ENCODE measurements around the gene NRXN3.
A peak's percentile ranks its signal among the peaks of the same experiment; 100 is the strongest.

NRXN3 gene

GRCh38 chr14:79278798-79279644 lies 1108.8 kb downstream of the NRXN3 start (continued):
- TF ChIP-seq GLIS2 (tag by site-specific recombination; IDR thresholded peaks at IDR 0.05) (peak; percentile 81), HOXC10 (CRISPR knock-in tag; IDR thresholded peaks at IDR 0.05) (no peak), ZNF549 (tag by site-specific recombination; IDR thresholded peaks at IDR 0.05) (0 out of 2 replicates have a peak, but pooled peaks have one; percentile 12), ZFP3 (tag by site-specific recombination; IDR thresholded peaks at IDR 0.05; ENCODE audit: low read depth) (peak; percentile 99), ZBTB17 (tag by site-specific recombination; IDR thresholded peaks at IDR 0.05) (peak; percentile 53), ZNF776 (tag by site-specific recombination; IDR thresholded peaks at IDR 0.05; ENCODE audit: borderline replicate concordance) (no peak), SCRT2 (tag by site-specific recombination; IDR thresholded peaks at IDR 0.05) (peak; percentile 47; the same call in 1 of the 2 replicates), REPIN1 (tag by site-specific recombination; IDR thresholded peaks at IDR 0.05; ENCODE audit: low read depth) (no peak), ZSCAN30 (tag by site-specific recombination; IDR thresholded peaks at IDR 0.05) (peak; percentile 41; the same call in 1 of the 2 replicates), MEIS1 (CRISPR knock-in tag; IDR thresholded peaks at IDR 0.05; ENCODE audit: borderline replicate concordance) (no peak), ZNF555 (tag by site-specific recombination; conservative IDR thresholded peaks at IDR 0.05) (no peak), ZNF292 (tag by site-specific recombination; IDR thresholded peaks at IDR 0.05; ENCODE audit: borderline replicate concordance, low read depth) (no peak), ZNF324 (tag by site-specific recombination; IDR thresholded peaks at IDR 0.05) (no peak), EGR2 (tag by site-specific recombination; IDR thresholded peaks at IDR 0.05; ENCODE audit: low read depth) (peak; percentile 76), PRDM4 (tag by site-specific recombination; IDR thresholded peaks at IDR 0.05) (no peak)

- ChIA-PET CTCF (interaction anchor here (0.6 kb wide), 2 partner anchors 8 to 1884 kb away, joined by 3 to 4 read pairs; no protein-coding TSS in a partner anchor), POLR2A (interaction anchor here (0.6 kb wide), 1 partner anchor 21 kb away, joined by 3 read pairs; no protein-coding TSS in a partner anchor)
- Histone ChIP-seq H3K4me3 (ENCODE audit: low read depth, low read length) (peak overlapping the region; percentile 61), H3K9me3 (ENCODE audit: control insufficient read depth, insufficient read depth, low read depth, low read length) (no peaks in the 10 kb centered on the region), H3K4me1 (ENCODE audit: control insufficient read depth, insufficient read depth, low read length) (peaks cover 26% of the 10 kb centered on the region), H3K36me3 (ENCODE audit: control insufficient read depth in 2 of 2, insufficient read depth in 1 of 2, low read length in 2 of 2) (no peaks in the 10 kb centered on the region), H3K27ac (ENCODE audit: extremely low read depth, low read depth, low read length) (peak overlapping the region; percentile 73)
- TF ChIP-seq ZNF513 (tag by site-specific recombination; IDR thresholded peaks at IDR 0.05) = peak; percentile 52; the same call in 1 of the 2 replicates
- TF ChIP-seq ZNF341 (tag by site-specific recombination; IDR thresholded peaks at IDR 0.05; ENCODE audit: low read depth) = peak; percentile 81
- 0 out of 2 replicates have a peak, but pooled peaks have one; percentile 35 for TF ChIP-seq ZBTB20 (tag by site-specific recombination; IDR thresholded peaks at IDR 0.05)
- peak; percentile 58 for TF ChIP-seq IKZF3 (tag by site-specific recombination; IDR thresholded peaks at IDR 0.05)
- peak; percentile 14; the same call in 1 of the 2 replicates for TF ChIP-seq ZSCAN30 (tag by site-specific recombination; IDR thresholded peaks at IDR 0.05)
- TF ChIP-seq HOXA7 (CRISPR knock-in tag; IDR thresholded peaks at IDR 0.05; ENCODE audit: borderline replicate concordance) = no peak
- no peak for TF ChIP-seq TRIM28 (IDR thresholded peaks at IDR 0.05; ENCODE audit: borderline replicate concordance, low read length)
- peak; percentile 19 for TF ChIP-seq SP3 (tag by site-specific recombination; IDR thresholded peaks at IDR 0.05)
- 0 out of 2 replicates have a peak, but pooled peaks have one; percentile 8 for TF ChIP-seq KLF8 (tag by site-specific recombination; IDR thresholded peaks at IDR 0.05)
- peak; percentile 95 for TF ChIP-seq ZNF335 (tag by site-specific recombination; conservative IDR thresholded peaks at IDR 0.05)
- TF ChIP-seq ZNF501 (tag by site-specific recombination; IDR thresholded peaks at IDR 0.05) = 0 out of 2 replicates have a peak, but pooled peaks have one; percentile 5
- TF ChIP-seq, protein P1, sequence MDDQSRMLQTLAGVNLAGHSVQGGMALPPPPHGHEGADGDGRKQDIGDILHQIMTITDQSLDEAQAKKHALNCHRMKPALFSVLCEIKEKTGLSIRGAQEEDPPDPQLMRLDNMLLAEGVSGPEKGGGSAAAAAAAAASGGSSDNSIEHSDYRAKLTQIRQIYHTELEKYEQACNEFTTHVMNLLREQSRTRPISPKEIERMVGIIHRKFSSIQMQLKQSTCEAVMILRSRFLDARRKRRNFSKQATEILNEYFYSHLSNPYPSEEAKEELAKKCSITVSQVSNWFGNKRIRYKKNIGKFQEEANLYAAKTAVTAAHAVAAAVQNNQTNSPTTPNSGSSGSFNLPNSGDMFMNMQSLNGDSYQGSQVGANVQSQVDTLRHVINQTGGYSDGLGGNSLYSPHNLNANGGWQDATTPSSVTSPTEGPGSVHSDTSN (CRISPR knock-in tag; IDR thresholded peaks at IDR 0.05) = no peak
- TF ChIP-seq ZFP69B (tag by site-specific recombination; IDR thresholded peaks at IDR 0.05) = no peak
- peak; percentile 12; the same call in 1 of the 2 replicates for TF ChIP-seq OSR2 (tag by site-specific recombination; IDR thresholded peaks at IDR 0.05)
- TF ChIP-seq YY2 (tag by site-specific recombination; IDR thresholded peaks at IDR 0.05) = 0 out of 2 replicates have a peak, but pooled peaks have one; percentile 13
Observed at GRCh38 chr14:79279645-79280597, 1109.7 kb downstream of the NRXN3 start.
